Hematopoietic multipotent progenitor cell treated with erythropoietin and hydrocortisone succinate and interleukin-3 and kit ligand, for 8 days (in vitro differentiated cells): ENCODE results near the gene MID1.

Experiments
- DNase-seq: peaks from one replicate; pipeline ENCODE4 v3.0.0-alpha.2; 2015

Gene MID1

DNA sequence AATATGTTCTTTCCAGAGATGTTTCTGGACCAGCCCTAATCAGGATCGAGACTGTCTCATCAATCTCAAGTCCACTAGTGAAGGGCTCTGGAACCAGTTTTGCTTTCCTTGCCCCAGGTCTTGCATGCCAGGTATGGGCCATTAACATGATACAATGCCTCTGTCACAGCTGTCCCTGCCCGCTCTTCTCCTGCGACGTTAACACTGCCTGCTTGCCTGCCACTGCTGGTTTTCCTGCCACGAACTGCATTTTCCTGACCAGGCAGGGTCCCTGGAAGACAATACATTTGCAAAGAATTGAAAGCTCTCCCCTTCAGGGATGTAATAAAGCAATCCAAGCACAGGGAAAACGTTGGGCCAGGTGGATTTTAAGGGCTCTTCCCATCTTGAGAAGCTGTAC lies 200.3 kb downstream of the MID1 start:
- no peak for DNase-seq

DNA sequence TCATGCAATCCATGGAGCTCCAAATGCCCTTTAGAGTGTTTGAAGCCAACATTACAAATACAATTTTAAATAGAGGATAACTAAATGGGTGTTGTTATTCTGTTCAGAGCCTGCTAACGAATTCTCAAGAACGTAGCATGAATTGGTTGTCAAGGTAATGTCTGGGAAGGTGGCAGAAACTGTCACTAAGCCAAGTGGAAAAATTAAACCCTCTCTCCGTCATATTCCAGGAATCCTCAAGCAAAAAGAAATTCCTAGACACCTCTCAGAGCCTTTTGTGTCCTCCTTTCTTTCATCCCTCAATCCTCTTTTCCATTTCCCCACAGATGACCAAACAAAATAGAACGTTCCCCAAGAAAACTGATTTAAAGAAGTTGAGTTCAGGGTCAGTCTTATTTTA lies 204.0 kb downstream of the MID1 start:
- no peak for DNase-seq

DNA sequence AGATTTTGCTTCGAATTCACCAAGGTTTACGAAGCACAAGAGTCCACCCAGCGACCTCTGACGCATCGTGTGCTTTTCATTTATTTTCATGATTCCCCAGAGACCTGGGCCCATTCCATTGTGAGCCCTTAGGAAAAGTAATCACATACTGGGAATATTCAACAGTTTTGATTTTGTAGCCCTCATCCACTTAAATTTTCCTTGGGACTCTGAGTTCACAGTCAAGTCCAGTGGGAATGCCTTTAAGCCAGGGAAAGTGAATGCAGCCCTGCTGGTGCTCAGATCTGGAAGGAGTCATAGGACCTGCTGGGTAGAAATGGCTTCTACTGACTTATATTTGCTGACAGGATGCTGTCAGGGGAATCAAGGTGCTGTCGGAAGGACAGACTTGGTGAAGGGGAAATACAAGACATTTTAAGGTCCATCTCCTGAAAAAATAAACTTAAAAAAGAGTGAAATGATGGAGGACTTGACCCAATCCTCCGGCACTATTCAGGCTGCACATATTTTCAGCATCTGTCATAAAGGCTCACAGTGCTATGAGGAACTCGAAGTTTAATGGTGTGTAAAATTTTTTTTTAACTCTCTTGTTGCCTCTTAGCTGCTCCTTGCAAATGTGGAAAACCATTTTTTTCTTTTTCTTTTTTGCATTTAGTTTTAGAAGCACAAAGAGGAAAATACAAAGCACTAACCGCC lies 204.9 kb downstream of the MID1 start:
- no peak for DNase-seq

DNA sequence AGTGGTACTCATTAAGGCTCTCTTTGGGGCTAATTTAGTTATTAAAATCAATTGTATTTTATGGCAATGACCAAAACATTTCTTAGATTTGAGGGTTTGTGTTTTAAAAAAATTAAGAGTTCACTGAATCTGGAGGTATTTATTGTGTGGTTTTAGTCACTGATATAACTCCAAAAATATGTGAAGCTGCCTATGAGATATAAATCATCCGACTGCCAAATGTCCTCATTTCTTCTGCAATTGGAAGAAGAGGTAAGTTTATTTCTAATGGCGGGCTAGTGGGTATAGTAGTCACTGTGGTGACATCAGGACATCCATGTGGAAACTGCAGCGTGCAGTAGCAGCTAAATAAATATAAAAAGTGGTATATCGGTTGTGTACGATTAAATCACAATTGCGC lies 205.5 kb downstream of the MID1 start:
- no peak for DNase-seq

DNA sequence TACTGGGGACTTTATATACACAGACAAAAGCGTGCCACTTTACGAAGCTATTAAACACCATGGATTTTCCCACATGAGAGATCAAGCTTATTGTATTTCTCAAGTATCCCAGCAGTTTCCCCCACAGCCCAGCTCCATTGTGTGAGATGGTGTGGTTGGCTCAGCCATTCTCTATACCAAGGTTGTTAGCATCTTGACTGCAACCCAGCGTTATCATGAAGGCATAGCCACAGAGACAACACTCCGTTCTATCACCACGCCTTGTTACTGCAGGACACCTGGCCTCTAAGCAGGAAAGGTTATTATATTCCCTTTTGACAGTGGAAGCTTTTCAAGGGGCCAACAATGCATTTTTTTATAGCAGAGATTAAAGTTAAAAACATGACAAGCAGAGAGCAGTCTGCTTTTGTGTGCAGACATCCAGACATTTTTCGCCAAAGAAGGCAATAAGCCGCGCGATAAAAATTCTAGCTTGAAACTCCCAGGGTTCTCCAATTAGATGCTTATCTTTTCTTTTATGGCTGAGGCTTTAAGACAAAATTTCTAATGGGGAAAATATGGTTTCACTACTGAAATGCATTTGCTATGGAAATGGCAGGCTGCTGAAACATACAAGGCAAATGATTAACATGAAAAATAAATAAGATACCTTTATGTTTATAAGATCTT lies 206.1 kb downstream of the MID1 start:
- no peak for DNase-seq

DNA sequence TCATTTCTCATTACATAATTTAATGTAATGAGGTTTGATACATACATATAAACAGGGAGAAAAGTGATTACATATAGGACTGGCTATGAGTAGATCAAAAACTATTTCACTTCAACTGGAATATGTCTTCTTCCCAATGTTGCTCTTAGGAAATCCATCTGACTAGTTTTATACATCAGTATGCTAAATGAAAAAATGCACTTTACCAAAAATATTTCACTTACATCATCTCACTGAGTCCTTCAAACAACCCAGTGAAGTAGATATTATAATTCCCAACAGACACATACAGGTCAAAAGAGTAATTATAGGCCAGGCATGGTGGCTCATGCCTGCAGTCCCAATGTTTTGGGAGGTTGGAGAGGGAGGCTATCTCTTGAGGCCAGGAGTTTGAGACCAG lies 215.9 kb downstream of the MID1 start:
- no peak for DNase-seq

DNA sequence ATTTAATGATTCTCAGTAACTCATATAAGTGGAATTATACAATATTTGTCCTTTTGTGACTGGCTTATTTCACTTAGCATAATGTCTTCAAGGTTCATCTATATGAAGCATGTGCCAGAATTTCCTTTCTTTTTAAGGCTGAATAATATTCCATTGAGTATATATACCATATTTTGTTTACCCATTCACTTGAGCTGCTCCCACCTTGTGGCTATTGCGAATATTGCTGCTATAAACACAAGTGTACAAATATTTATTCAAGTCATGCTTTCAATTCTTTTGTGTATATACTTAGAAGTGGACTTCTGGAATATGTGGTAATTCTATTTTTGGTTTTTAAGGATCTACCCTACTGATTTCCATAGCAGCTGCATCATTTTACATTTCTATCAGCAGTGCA lies 219.1 kb downstream of the MID1 start:
- peak; percentile 5 for DNase-seq

DNA sequence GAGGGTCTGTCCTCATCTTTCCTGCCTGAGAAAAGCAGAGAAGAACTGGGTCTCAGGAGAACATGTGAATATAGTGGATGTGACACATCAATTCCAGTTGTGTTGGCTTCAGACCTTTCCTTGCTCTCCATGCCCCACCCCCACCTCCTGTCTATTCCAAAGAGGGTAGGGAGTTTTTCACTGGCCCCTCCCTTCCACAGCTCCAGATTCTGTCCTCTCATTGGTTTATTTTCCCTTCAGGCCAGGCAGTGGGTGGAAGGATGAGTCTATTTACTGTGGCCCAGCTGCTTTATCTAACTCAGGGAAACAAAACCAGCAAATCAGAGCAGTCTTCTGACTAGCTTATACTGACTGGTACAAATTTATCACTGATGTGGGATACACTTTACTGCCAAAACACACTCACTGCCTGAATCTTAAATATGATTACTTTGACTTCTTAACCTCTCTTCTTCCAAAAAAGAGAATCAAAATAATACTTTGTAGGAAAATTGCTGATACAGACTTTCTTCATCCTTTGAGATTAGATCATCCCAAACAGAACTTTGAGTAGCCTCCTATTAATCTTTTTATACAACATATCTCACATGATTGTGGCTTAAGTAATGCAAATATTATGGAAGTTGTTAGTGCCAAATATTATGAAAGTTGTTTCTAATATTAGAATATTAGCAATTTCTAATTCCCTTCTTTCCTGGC lies 221.2 kb downstream of the MID1 start:
- no peak for DNase-seq

DNA sequence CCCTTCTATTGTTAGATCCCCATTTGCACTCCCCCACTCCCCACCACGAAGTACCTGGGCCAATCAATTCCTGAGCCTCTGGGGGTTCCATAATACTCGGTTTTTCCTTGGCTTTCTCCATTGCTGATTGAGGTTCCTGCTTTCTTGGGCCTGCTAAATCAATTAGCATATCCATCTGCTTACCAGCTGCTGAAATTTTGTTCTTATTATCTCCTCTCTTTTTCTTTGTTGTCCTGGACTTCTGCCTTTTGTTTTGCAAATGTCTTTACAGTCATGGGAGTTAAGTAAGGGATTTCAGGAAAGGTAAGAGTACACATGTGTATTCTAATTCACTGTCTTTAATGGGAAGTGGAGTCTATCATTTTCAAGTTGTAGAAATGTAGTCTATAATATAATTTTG lies 222.2 kb downstream of the MID1 start:
- no peak for DNase-seq

DNA sequence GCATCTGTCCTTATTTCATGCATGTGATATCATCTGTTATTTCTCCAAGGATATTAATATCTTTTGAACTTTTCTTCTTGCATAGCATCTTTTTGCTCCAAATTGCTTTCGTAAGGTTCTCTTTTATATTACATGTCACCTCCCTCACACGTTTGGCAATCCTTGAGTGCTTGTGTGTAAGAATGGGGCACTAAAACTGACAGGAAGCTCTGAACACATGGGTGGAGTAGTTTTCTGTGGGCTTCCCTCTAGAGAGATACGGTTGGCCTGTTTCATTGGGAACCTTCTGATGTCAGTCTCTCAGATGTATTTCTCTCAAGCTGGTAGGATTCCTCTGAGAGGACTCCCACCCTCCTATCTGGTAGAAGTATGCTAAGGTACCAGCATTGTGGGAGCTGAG lies 223.0 kb downstream of the MID1 start:
- DNase-seq: no peak

DNA sequence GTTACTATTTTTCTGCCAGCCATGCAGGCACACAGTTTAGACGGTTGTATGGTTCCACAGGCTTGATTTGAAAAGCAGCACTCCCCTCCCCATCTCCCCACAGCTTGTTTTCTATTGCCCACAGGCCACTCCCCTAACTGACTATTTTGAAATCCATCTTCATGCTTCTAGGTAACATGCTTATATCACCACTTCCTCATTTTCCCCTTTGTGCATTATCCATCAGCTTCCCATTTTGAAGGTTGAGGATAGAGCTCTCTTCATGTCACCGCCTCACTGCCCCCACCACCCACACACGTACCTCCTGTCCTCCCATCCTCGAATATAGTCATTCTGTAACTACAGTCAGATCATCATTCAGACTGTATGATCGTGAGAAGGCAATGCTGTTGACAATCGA lies 224.7 kb downstream of the MID1 start:
- no peak for DNase-seq
